ENCODE data around the gene USP25. TPM values are rescaled to one million over a fixed set of nuclear protein-coding genes. Genes with fewer than 3 reads are reported as not detected.

Gene USP25
- total RNA-seq, 1 experiment from 2014 or later, result 35.1 TPM

DNA sequence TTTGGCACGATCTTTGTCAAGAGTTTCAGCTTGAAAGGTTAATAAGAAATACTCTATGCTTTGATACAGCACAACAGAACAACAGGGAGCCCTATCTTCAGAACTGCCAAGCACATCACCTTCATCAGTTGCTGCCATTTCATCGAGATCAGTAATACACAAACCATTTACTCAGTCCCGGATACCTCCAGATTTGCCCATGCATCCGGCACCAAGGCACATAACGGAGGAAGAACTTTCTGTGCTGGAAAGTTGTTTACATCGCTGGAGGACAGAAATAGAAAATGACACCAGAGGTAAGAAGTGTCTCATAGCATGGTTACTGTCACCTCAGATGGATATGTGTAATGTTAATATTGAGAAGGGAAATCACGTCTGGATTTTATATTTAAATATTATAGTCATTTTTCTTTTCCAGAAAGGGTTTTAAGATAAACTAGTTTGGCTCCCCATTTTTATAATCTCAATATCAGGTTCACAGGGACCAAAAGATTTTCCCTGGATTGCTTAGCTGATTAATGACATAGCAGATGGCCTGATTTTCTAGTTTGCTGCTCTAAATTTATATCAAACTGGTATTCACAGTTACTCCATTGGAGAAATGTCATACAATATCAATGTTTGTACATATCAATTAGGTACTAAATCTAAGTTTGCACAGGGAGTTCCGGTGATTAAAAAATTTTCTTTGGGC, 97.3 kb downstream of the USP25 start:
- Mint-ChIP-seq H3K27ac (0 out of 7 replicates have a peak overlapping the region, but pooled peaks of 1 of the 3 experiments have one; percentile 39), H3K4me3 (no peak overlapping the region), H3K4me1 (peaks cover 3 to 6% of the 10 kb centered on the region in 2 experiments; a peak in 2 of 4 replicates), H3K36me3 (ENCODE audit: insufficient read depth in 1 of 3, low read depth in 3 of 3) (peaks cover 3 to 35% (median 26%) of the 10 kb centered on the region in 3 experiments; a peak in 5 of 7 replicates), H3K9me3 (no peaks in the 10 kb centered on the region), H3K27me3 (ENCODE audit: low read depth) (no peaks in the 10 kb centered on the region)
- Histone ChIP-seq H3K14ac (ENCODE audit: insufficient read depth, low read length) (no peak overlapping the region), H3K27me3 (ENCODE audit: insufficient read depth, low read length) (no peaks in the 10 kb centered on the region), H3K9me3 (ENCODE audit: control insufficient read depth, low read depth, low read length) (no peaks in the 10 kb centered on the region), H3K4me2 (ENCODE audit: insufficient read depth, insufficient read length, low read length) (no peak overlapping the region), H3K9ac (ENCODE audit: extremely low read depth, insufficient read length, low read length) (no peak overlapping the region), H2AK5ac (ENCODE audit: insufficient read length, low read length) (no peak overlapping the region), H2BK15ac (ENCODE audit: low read depth, low read length) (peak overlapping the region; percentile 24; the same call in 1 of the 2 replicates), H3K27ac (ENCODE audit: insufficient read length, low read depth, low read length) (no peak overlapping the region), H3K23me2 (ENCODE audit: insufficient read length, low read depth, low read length, poor library complexity, severe bottlenecking) (no peaks in the 10 kb centered on the region), H3T11ph (ENCODE audit: low read length) (no peak overlapping the region), H4K5ac (ENCODE audit: insufficient read length, low read depth, low read length) (no peak overlapping the region), H2BK20ac (ENCODE audit: low read depth, low read length, poor library complexity, severe bottlenecking) (no peak overlapping the region), H3K4me1 (ENCODE audit: insufficient read depth, low read length) (no peaks in the 10 kb centered on the region), H2BK12ac (ENCODE audit: insufficient read length, low read depth, low read length) (no peak overlapping the region), H3K23ac (ENCODE audit: insufficient read length, low read depth, low read length) (no peak overlapping the region), H3K79me1 (ENCODE audit: insufficient read depth, low read depth, low read length, poor library complexity, severe bottlenecking) (peaks cover 2% of the 10 kb centered on the region), H2BK5ac (ENCODE audit: insufficient read length, low read length) (no peak overlapping the region), H4K91ac (ENCODE audit: insufficient read length, low read depth, low read length) (no peak overlapping the region), H4K20me1 (ENCODE audit: control insufficient read depth, insufficient read depth, insufficient read length) (no peaks in the 10 kb centered on the region), H3K4ac (ENCODE audit: low read depth, low read length) (no peak overlapping the region), H2AFZ (ENCODE audit: low read length) (no peak overlapping the region), H3K56ac (ENCODE audit: insufficient read length, low read depth, low read length) (no peak overlapping the region), H3K79me2 (ENCODE audit: insufficient read depth, low read length) (no peaks in the 10 kb centered on the region), H2BK120ac (ENCODE audit: low read depth, low read length, poor library complexity, severe bottlenecking) (no peak overlapping the region), H4K8ac (replicated peaks; ENCODE audit: insufficient read length, low read depth, low read length) (no peak overlapping the region), H3K18ac (ENCODE audit: insufficient read length, low read depth, low read length) (no peak overlapping the region)
- TF ChIP-seq, protein P1, sequence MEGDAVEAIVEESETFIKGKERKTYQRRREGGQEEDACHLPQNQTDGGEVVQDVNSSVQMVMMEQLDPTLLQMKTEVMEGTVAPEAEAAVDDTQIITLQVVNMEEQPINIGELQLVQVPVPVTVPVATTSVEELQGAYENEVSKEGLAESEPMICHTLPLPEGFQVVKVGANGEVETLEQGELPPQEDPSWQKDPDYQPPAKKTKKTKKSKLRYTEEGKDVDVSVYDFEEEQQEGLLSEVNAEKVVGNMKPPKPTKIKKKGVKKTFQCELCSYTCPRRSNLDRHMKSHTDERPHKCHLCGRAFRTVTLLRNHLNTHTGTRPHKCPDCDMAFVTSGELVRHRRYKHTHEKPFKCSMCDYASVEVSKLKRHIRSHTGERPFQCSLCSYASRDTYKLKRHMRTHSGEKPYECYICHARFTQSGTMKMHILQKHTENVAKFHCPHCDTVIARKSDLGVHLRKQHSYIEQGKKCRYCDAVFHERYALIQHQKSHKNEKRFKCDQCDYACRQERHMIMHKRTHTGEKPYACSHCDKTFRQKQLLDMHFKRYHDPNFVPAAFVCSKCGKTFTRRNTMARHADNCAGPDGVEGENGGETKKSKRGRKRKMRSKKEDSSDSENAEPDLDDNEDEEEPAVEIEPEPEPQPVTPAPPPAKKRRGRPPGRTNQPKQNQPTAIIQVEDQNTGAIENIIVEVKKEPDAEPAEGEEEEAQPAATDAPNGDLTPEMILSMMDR (conservative IDR thresholded peaks at IDR 0.05), result no peak
- no CpG with 5 or more reads among the region's 8 CpGs for WGBS (ENCODE audit: extremely low coverage, insufficient read length, low lambda C conversion rate)
- DNase-seq, result no peak
